Caco-2 (cell line): ENCODE measurements around the gene KRT34. TPM values are rescaled to one million over a fixed set of nuclear protein-coding genes. Genes with fewer than 3 reads are reported as not detected.

Source experiments
- BruUV-seq: library from RNA; stranded (reverse); fragments of 400-500 nt; replicated peaks from 2 replicates; lab custom pipeline; 2021; lab: Mats Ljungman, UMichigan
- CTCF ChIA-PET: fragments of 300-600 bp; sonication (Branson Sonifier 250); formaldehyde crosslinking; loops from one replicate; lab custom pipeline; 2022; ENCODE audit warnings: antibody characterized with exemption; lab: Charles Lee
- POLR2A ChIA-PET: fragments of 300-600 bp; sonication (Branson Sonifier 250); formaldehyde crosslinking; loops from one replicate; lab custom pipeline; 2022; ENCODE audit warnings: antibody characterized with exemption; lab: Charles Lee
- DNase-seq, 2 experiments: peaks; one replicate each; pipeline versions ENCODE4 v3.0.0 to v3.0.0-alpha.2; 2020 to 2022
- H3K27me3 ChIP-seq: replicated peaks from 2 replicates; pipeline ENCODE4 v1.6.0; 2011; ENCODE audit warnings: low read length; ENCODE audit not compliant: control insufficient read depth, insufficient read depth
- H3K36me3 ChIP-seq: 2 replicates; pipeline ENCODE4 v1.5.1; 2011; ENCODE audit warnings: low read length; ENCODE audit not compliant: control insufficient read depth, insufficient read depth
- H3K4me1 ChIP-seq: fragments of 250-450 bp; sonication (Bioruptor Pico); 2 replicates; pipeline ENCODE4 v1.5.1; 2020; ENCODE audit warnings: mild to moderate bottlenecking
- H3K4me3 ChIP-seq: 2 replicates; pipeline ENCODE4 v1.5.1; 2011; ENCODE audit warnings: low read depth, mild to moderate bottlenecking, control low read depth, low read length
- H3K9me3 ChIP-seq: fragments of 250-450 bp; sonication (Bioruptor Pico); 2 replicates; pipeline ENCODE4 v1.5.1; 2020; ENCODE audit warnings: mild to moderate bottlenecking, moderate library complexity
- H3K27ac Mint-ChIP-seq: one replicate; pipeline ENCODE4 v1.8.0; 2022; ENCODE audit warnings: mixed read lengths; ENCODE audit not compliant: unreplicated experiment
- H3K27me3 Mint-ChIP-seq: one replicate; pipeline ENCODE4 v1.8.0; 2022; ENCODE audit warnings: mixed read lengths; ENCODE audit not compliant: insufficient read depth, unreplicated experiment
- H3K36me3 Mint-ChIP-seq: one replicate; pipeline ENCODE4 v1.8.0; 2022; ENCODE audit warnings: mild to moderate bottlenecking, mixed read lengths; ENCODE audit not compliant: insufficient read depth, unreplicated experiment
- H3K4me1 Mint-ChIP-seq: one replicate; pipeline ENCODE4 v1.8.0; 2022; ENCODE audit warnings: low read depth, mixed read lengths; ENCODE audit not compliant: unreplicated experiment
- H3K4me3 Mint-ChIP-seq: one replicate; pipeline ENCODE4 v1.8.0; 2022; ENCODE audit warnings: mild to moderate bottlenecking, moderate library complexity, mixed read lengths; ENCODE audit not compliant: unreplicated experiment
- H3K9me3 Mint-ChIP-seq: one replicate; pipeline ENCODE4 v1.8.0; 2022; ENCODE audit warnings: mixed read lengths; ENCODE audit not compliant: unreplicated experiment
- CTCF ChIP-seq, 2 experiments: fragments of 200-600 bp in 1 of 2; IDR thresholded peaks; 1 replicate in 1 of 2; 2 replicates in 1 of 2; pipeline versions ENCODE4 v1.5.1 to v1.8.0; 2011 to 2022; ENCODE audit warnings: antibody characterized with exemption in 1 of 2, control low read depth in 1 of 2, inconsistent platforms in 1 of 2, low read depth in 1 of 2, low read length in 1 of 2, mild to moderate bottlenecking in 1 of 2, moderate library complexity in 1 of 2; ENCODE audit not compliant: insufficient read depth in 1 of 2, severe bottlenecking in 1 of 2, unreplicated experiment in 1 of 2
- intact Hi-C: fragments of 100-400 bp; cut with micrococcal nuclease; formaldehyde crosslinking; loops from one replicate; pipeline ENCODE4 v1.10.0; 2022; ENCODE audit not compliant: unreplicated experiment
- total RNA-seq: library from RNA; stranded (reverse); gene quantifications from 2 replicates; pipeline ENCODE4 v1.2.3, GENCODE V29; 2022

The KRT34 gene
- total RNA-seq, 1 experiment from 2014 or later: not detected

- ChIA-PET CTCF (no interaction called here), POLR2A (no interaction called here)
- Histone ChIP-seq H3K9me3 (no peaks in the 10 kb centered on the region), H3K4me3 (no peak overlapping the region), H3K36me3 (no peaks in the 10 kb centered on the region), H3K4me1 (peaks cover 19% of the 10 kb centered on the region), H3K27me3 (no peaks in the 10 kb centered on the region)
- Mint-ChIP-seq H3K9me3 (no peaks in the 10 kb centered on the region), H3K4me3 (no peak overlapping the region), H3K27ac (no peak overlapping the region), H3K27me3 (no peaks in the 10 kb centered on the region), H3K36me3 (no peaks in the 10 kb centered on the region), H3K4me1 (peaks cover 15% of the 10 kb centered on the region)
- BruUV-seq: no TSS peak
- DNase-seq: no peak
- TF ChIP-seq CTCF (IDR thresholded peaks at IDR 0.05; ENCODE audit: insufficient read depth in 1 of 2, low read depth in 1 of 2, low read length in 1 of 2, severe bottlenecking in 1 of 2, unreplicated experiment in 1 of 2): no peak
- intact Hi-C loops: no loop called here
Measured at GRCh38 chr17:41393826-41394225, 11.7 kb upstream of the KRT34 start.

- no peaks in the 10 kb centered on the region for H3K27me3 ChIP-seq
- no peak overlapping the region for H3K4me3 ChIP-seq
- H3K4me3 Mint-ChIP-seq: no peak overlapping the region
- no peak overlapping the region for H3K27ac Mint-ChIP-seq
- no peaks in the 10 kb centered on the region for H3K36me3 ChIP-seq
- ChIA-PET CTCF (no interaction called here), POLR2A (no interaction called here)
- no peak for DNase-seq
- no TSS peak for BruUV-seq
- no peaks in the 10 kb centered on the region for H3K9me3 ChIP-seq
- H3K4me1 Mint-ChIP-seq: peaks cover 15% of the 10 kb centered on the region
- intact Hi-C loops: no loop called here
- H3K9me3 Mint-ChIP-seq: no peaks in the 10 kb centered on the region
- H3K27me3 Mint-ChIP-seq: no peaks in the 10 kb centered on the region
- peaks cover 19% of the 10 kb centered on the region for H3K4me1 ChIP-seq
- H3K36me3 Mint-ChIP-seq: no peaks in the 10 kb centered on the region
- no peak for TF ChIP-seq CTCF (IDR thresholded peaks at IDR 0.05; ENCODE audit: insufficient read depth in 1 of 2, low read depth in 1 of 2, low read length in 1 of 2, severe bottlenecking in 1 of 2, unreplicated experiment in 1 of 2)
Measured at GRCh38 chr17:41393294-41393693, 11.2 kb upstream of the KRT34 start.

- no peaks in the 10 kb centered on the region for H3K36me3 Mint-ChIP-seq
- H3K4me3 ChIP-seq: no peak overlapping the region
- no peak for TF ChIP-seq CTCF (IDR thresholded peaks at IDR 0.05; ENCODE audit: insufficient read depth in 1 of 2, low read depth in 1 of 2, low read length in 1 of 2, severe bottlenecking in 1 of 2, unreplicated experiment in 1 of 2)
- no peaks in the 10 kb centered on the region for H3K27me3 Mint-ChIP-seq
- no peak overlapping the region for H3K27ac Mint-ChIP-seq
- H3K9me3 Mint-ChIP-seq: no peaks in the 10 kb centered on the region
- no peak for DNase-seq
- H3K36me3 ChIP-seq: no peaks in the 10 kb centered on the region
- H3K27me3 ChIP-seq: no peaks in the 10 kb centered on the region
- no peaks in the 10 kb centered on the region for H3K9me3 ChIP-seq
- POLR2A ChIA-PET: no interaction called here
- BruUV-seq: no TSS peak
- H3K4me1 Mint-ChIP-seq: peaks cover 15% of the 10 kb centered on the region
- CTCF ChIA-PET: no interaction called here
- peaks cover 19% of the 10 kb centered on the region for H3K4me1 ChIP-seq
- H3K4me3 Mint-ChIP-seq: no peak overlapping the region
- intact Hi-C loops: no loop called here
Measured at GRCh38 chr17:41392278-41392677, 10.2 kb upstream of the KRT34 start.
